HepG2 (cell line): ENCODE measurements around the gene CATSPERE. TPM values are rescaled to one million over a fixed set of nuclear protein-coding genes. Genes with fewer than 3 reads are reported as not detected.

Source experiments
- ATAC-seq: fragments of 200-7000 bp; cut with Tn5 transposase; 3 replicates; pipeline ENCODE4 v1.9.1; 2020; ENCODE audit warnings: mild to moderate bottlenecking, moderate library complexity
- BruUV-seq: library from RNA; stranded (reverse); fragments of 400-500 nt; replicated peaks from 2 replicates; lab custom pipeline; 2021; lab: Mats Ljungman, UMichigan
- CTCF ChIA-PET: fragments of 300-600 bp; formaldehyde crosslinking; extraction: SDS; loops from one replicate; lab custom pipeline; 2021; ENCODE audit warnings: low total read pairs, inconsistent platforms, low intra/inter-chr PET ratio; lab: Yijun Ruan, JAX
- POLR2A ChIA-PET: fragments of 350-600 bp; sonication (Branson Sonifier 250); formaldehyde crosslinking; loops from one replicate; lab custom pipeline; 2020; ENCODE audit warnings: antibody characterized with exemption, inconsistent platforms; lab: Yijun Ruan, JAX
- DNase-seq: peaks from one replicate; pipeline ENCODE4 v3.0.0-alpha.2; 2015; ENCODE audit warnings: low spot score
- FAIRE-seq: peaks from 3 replicates; lab custom pipeline; 2011; peaks lifted over from hg19 to GRCh38; lab: Jason Lieb, UNC
- H2AFZ ChIP-seq: one replicate; pipeline ENCODE4 v1.6.1; 2011; ENCODE audit warnings: low read length, inconsistent platforms
- H3K27ac ChIP-seq: fragments of 300-600 bp; 3 replicates; pipeline ENCODE4 v1.8.0; 2011; ENCODE audit warnings: mixed run types, mild to moderate bottlenecking, mixed read lengths, low read length, inconsistent platforms; ENCODE audit not compliant: insufficient read depth; ENCODE audit errors: extremely low read length
- H3K27me3 ChIP-seq, 2 experiments: fragments of 200-600 bp in 1 of 2; 2 replicates in 1 of 2; 3 replicates in 1 of 2; pipeline versions ENCODE4 v1.6.0 to v1.8.0; 2011; ENCODE audit warnings: low read length in 2 of 2, mild to moderate bottlenecking in 2 of 2, moderate library complexity in 2 of 2, inconsistent platforms in 1 of 2; ENCODE audit not compliant: insufficient read depth in 2 of 2, control insufficient read depth in 1 of 2
- H3K36me3 ChIP-seq, 2 experiments: fragments of 200-600 bp in 1 of 2; replicated peaks in 1 of 2; 2 replicates in 1 of 2; 3 replicates in 1 of 2; pipeline versions ENCODE4 v1.5.1 to v1.8.0; 2011; ENCODE audit warnings: low read length in 2 of 2, inconsistent platforms in 1 of 2; ENCODE audit not compliant: insufficient read depth in 2 of 2, control insufficient read depth in 1 of 2
- H3K4me1 ChIP-seq: 2 replicates; pipeline ENCODE4 v1.5.1; 2012; ENCODE audit warnings: low read length, inconsistent platforms; ENCODE audit not compliant: insufficient read depth
- H3K4me2 ChIP-seq: 2 replicates; pipeline ENCODE4 v1.6.0; 2011; ENCODE audit warnings: low read depth, low read length, inconsistent platforms
- H3K4me3 ChIP-seq, 3 experiments: fragments of 200-600 bp in 1 of 3; sonication (generic), shearing (Covaris generic) in 1 of 3; replicated peaks in 1 of 3; 2 replicates each; pipeline ENCODE4 v1.5.1; 2011 to 2016; ENCODE audit warnings: low read length in 3 of 3, inconsistent platforms in 2 of 3, low read depth in 2 of 3, mild to moderate bottlenecking in 2 of 3, control low read depth in 1 of 3, mixed read lengths in 1 of 3; ENCODE audit not compliant: insufficient read depth in 1 of 3
- H3K79me2 ChIP-seq: one replicate; pipeline ENCODE4 v1.6.1; 2011; ENCODE audit warnings: low read length, inconsistent platforms; ENCODE audit not compliant: insufficient read depth
- H3K9ac ChIP-seq: 2 replicates; pipeline ENCODE4 v1.6.0; 2011; ENCODE audit warnings: mild to moderate bottlenecking, low read depth, low read length, inconsistent platforms; ENCODE audit not compliant: insufficient read depth
- H3K9me3 ChIP-seq: 2 replicates; pipeline ENCODE4 v1.5.1; 2012; ENCODE audit warnings: mild to moderate bottlenecking, low read length
- H4K20me1 ChIP-seq: 2 replicates; pipeline ENCODE4 v1.6.0; 2011; ENCODE audit warnings: inconsistent platforms, mild to moderate bottlenecking, low read length, moderate library complexity; ENCODE audit not compliant: insufficient read depth
- ADNP ChIP-seq: sonication (generic); formaldehyde crosslinking; IDR thresholded peaks from 2 replicates; pipeline ENCODE4 v1.4.0; 2020; ENCODE audit warnings: missing genetic modification reagents
- NFE2 ChIP-seq: sonication (generic); formaldehyde crosslinking; IDR thresholded peaks from 2 replicates; pipeline ENCODE4 v1.4.0; 2020; ENCODE audit warnings: missing genetic modification reagents
- NFRKB ChIP-seq: fragments of 450-650 bp; IDR thresholded peaks from 2 replicates; pipeline ENCODE4 v1.6.1; 2017
- NFYC ChIP-seq: IDR thresholded peaks from 2 replicates; pipeline ENCODE4 v1.6.1; 2016; ENCODE audit warnings: missing genetic modification reagents, missing compliant biosample characterization
- RARA ChIP-seq: IDR thresholded peaks from 2 replicates; pipeline ENCODE4 v1.6.1; 2016; ENCODE audit warnings: missing genetic modification reagents, missing compliant biosample characterization
- RCOR2 ChIP-seq: IDR thresholded peaks from 2 replicates; pipeline ENCODE4 v1.6.1; 2016; ENCODE audit warnings: missing biosample characterization, missing genetic modification reagents
- SMARCC2 ChIP-seq: fragments of 450-650 bp; IDR thresholded peaks from 2 replicates; pipeline ENCODE4 v1.6.1; 2017; ENCODE audit warnings: antibody characterized with exemption, mild to moderate bottlenecking
- SNAPC2 ChIP-seq: sonication (generic); formaldehyde crosslinking; IDR thresholded peaks from 2 replicates; pipeline ENCODE4 v1.8.1; 2022; ENCODE audit warnings: mild to moderate bottlenecking, missing genetic modification reagents
- STAT5B ChIP-seq: sonication (generic); formaldehyde crosslinking; IDR thresholded peaks from 2 replicates; pipeline ENCODE4 v1.4.0; 2020; ENCODE audit warnings: missing genetic modification reagents
- ZBTB3 ChIP-seq: sonication (generic); formaldehyde crosslinking; IDR thresholded peaks from 2 replicates; pipeline ENCODE4 v1.4.0; 2020; ENCODE audit warnings: low read depth, mild to moderate bottlenecking, moderate library complexity, missing genetic modification reagents, borderline replicate concordance
- ZBTB33 ChIP-seq: sonication (generic); formaldehyde crosslinking; IDR thresholded peaks from 2 replicates; pipeline ENCODE4 v1.4.0; 2020; ENCODE audit warnings: missing genetic modification reagents
- ZNF839 ChIP-seq: sonication (generic); formaldehyde crosslinking; IDR thresholded peaks from 2 replicates; pipeline ENCODE4 v1.4.0; 2020; ENCODE audit warnings: missing genetic modification reagents, mild to moderate bottlenecking, borderline replicate concordance
- WGBS: methylation state at CpG from one replicate; pipeline ENCODE4 v1.1.6; 2017; ENCODE audit warnings: low lambda C conversion rate; 5-methylcytosine and 5-hydroxymethylcytosine counted together
- in situ Hi-C: cut with HindIII; loops from 2 replicates; pipeline ENCODE4 v1.10.0; 2017; ENCODE audit warnings: low pct_unique_long_range_greater_than_20kb; ENCODE audit not compliant: extremely low pct_ligation_motif_present
- intact Hi-C: fragments of 100-400 bp; cut with micrococcal nuclease; formaldehyde crosslinking; loops from one replicate; pipeline ENCODE4 v1.10.0; 2022; ENCODE audit not compliant: unreplicated experiment
- polyA plus RNA-seq, 8 experiments: library from polyadenylated mRNA; depleted of rRNA in 3 of 8; stranded (reverse) in 7 of 8; unstranded in 1 of 8; fragments of >200 nt; fragmentation: Illumina TruSeq in 4 of 8; extraction: Trizol in 4 of 8; gene quantifications; 2 replicates each; pipeline versions ENCODE4 v1.2.1 to v1.2.3, GENCODE V29; 2011 to 2016; ENCODE audit warnings: low read depth in 4 of 8, missing spikeins in 1 of 8, mixed read lengths in 1 of 8; ENCODE audit not compliant: insufficient read depth in 1 of 8
- total RNA-seq, 5 experiments: library from RNA; depleted of rRNA; stranded (reverse); fragments of >200 nt; fragmentation: Illumina TruSeq; extraction: Trizol; gene quantifications; 2 replicates each; pipeline ENCODE4 v1.2.3, GENCODE V29; 2016; ENCODE audit warnings: low read depth in 1 of 5
- TF ChIP-seq, protein P1 (sequence below): sonication (generic); formaldehyde crosslinking; IDR thresholded peaks from 2 replicates; pipeline ENCODE4 v1.4.0; 2020; ENCODE audit warnings: mild to moderate bottlenecking, missing genetic modification reagents
- TF ChIP-seq, protein P2 (sequence below): IDR thresholded peaks from 2 replicates; pipeline ENCODE4 v1.6.1; 2016; ENCODE audit warnings: low read depth, control low read depth

CATSPERE gene
- total and polyA plus RNA-seq, 2 of the 13 experiments (the other 11 are each of a cell fraction or from before 2014, with no cell fraction given): 0.34 to 0.51 TPM

DNA sequence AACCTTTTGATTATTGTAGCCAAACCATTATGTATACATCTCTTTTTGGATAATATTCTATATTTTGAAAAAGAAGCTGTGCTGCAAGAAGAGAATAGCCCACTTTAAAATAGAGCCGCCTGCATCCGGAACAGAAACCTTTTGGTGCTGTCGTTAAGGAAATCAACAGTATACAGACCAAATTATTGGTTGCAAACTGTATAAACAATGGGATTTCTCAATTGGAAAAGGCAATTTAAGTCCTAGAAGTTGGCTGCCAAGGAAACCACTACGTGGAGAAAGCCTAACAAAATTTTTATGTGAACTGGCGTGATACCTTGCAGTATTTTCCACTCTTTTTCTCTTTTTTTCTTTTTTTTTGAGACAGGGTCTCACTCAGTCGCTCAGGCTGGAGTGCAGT, 217.6 kb downstream of the CATSPERE start:
- H3K4me2 ChIP-seq: no peak overlapping the region
- H2AFZ ChIP-seq: no peak overlapping the region
- CTCF ChIA-PET: no interaction called here
- no peak overlapping the region for H3K27ac ChIP-seq
- no peaks in the 10 kb centered on the region for H3K9me3 ChIP-seq
- no peaks in the 10 kb centered on the region for H3K4me1 ChIP-seq
- WGBS: 69% methylated on average over 6 of the region's 6 CpGs
- no peaks in the 10 kb centered on the region for H4K20me1 ChIP-seq
- no TSS peak for BruUV-seq
- no peak for ATAC-seq
- TF ChIP-seq ZBTB33 (no peak), SNAPC2 (CRISPR knock-in tag) (no peak), ADNP (CRISPR knock-in tag) (no peak), SMARCC2 (no peak)
- TF ChIP-seq, all 625 proteins: peak for 0
- Histone ChIP-seq H3K79me2 (peaks cover 28% of the 10 kb centered on the region), H3K4me3 (no peak overlapping the region), H3K36me3 (peaks cover under 1 to 9% of the 10 kb centered on the region in 2 experiments; a peak in 1 of 5 replicates), H3K27me3 (no peaks in the 10 kb centered on the region), H3K9ac (no peak overlapping the region)
- DNase-seq: no peak
- in situ Hi-C loops (no loop called here), intact Hi-C loops (no loop called here)
- POLR2A ChIA-PET: no interaction called here
- no peak for FAIRE-seq

DNA sequence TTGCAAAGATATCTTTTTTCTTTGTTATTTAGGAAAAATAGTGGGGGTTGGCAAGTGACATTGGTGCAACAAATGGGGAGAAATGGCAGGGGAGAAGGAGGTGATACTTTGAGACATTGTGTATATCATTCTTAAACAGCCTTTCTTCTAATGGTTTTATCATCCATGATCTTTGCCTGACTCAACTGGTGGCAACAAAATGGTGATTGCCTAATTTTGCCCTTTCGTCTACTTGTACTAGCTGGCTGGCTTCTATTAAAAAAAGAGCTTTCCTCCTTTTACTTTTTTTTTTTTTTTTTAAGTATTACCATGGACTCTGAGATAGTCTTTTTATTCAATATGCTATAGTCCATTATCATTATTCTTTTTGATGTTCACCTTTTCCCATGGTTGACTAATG, 219.6 kb downstream of the CATSPERE start:
- ATAC-seq (no peak), DNase-seq (no peak), FAIRE-seq (no peak)
- ChIA-PET CTCF (no interaction called here), POLR2A (no interaction called here)
- Histone ChIP-seq H2AFZ (no peak overlapping the region), H3K27ac (no peak overlapping the region), H3K4me3 (no peak overlapping the region), H3K36me3 (peaks cover 1 to 9% of the 10 kb centered on the region in 2 experiments; a peak in 1 of 5 replicates), H3K4me2 (no peak overlapping the region), H4K20me1 (no peaks in the 10 kb centered on the region), H3K9ac (no peak overlapping the region), H3K79me2 (peaks cover 15% of the 10 kb centered on the region), H3K4me1 (no peaks in the 10 kb centered on the region), H3K9me3 (no peaks in the 10 kb centered on the region), H3K27me3 (no peaks in the 10 kb centered on the region)
- 88% methylated on average over 1 of the region's 1 CpG for WGBS
- BruUV-seq: no TSS peak
- intact Hi-C loops: no loop called here
- TF ChIP-seq, protein P1, sequence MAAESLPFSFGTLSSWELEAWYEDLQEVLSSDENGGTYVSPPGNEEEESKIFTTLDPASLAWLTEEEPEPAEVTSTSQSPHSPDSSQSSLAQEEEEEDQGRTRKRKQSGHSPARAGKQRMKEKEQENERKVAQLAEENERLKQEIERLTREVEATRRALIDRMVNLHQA (CRISPR knock-in tag): no peak
- TF ChIP-seq STAT5B: no peak
- no peak for TF ChIP-seq ZBTB3 (CRISPR knock-in tag)
- TF ChIP-seq, protein P2, sequence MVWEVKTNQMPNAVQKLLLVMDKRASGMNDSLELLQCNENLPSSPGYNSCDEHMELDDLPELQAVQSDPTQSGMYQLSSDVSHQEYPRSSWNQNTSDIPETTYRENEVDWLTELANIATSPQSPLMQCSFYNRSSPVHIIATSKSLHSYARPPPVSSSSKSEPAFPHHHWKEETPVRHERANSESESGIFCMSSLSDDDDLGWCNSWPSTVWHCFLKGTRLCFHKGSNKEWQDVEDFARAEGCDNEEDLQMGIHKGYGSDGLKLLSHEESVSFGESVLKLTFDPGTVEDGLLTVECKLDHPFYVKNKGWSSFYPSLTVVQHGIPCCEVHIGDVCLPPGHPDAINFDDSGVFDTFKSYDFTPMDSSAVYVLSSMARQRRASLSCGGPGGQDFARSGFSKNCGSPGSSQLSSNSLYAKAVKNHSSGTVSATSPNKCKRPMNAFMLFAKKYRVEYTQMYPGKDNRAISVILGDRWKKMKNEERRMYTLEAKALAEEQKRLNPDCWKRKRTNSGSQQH (CRISPR knock-in tag): no peak
- TF ChIP-seq NFE2: no peak
- TF ChIP-seq RCOR2 (CRISPR knock-in tag): no peak
- TF ChIP-seq ZNF839: no peak
- no peak for TF ChIP-seq NFYC (CRISPR knock-in tag)
- no peak for TF ChIP-seq RARA (CRISPR knock-in tag)
- TF ChIP-seq NFRKB: no peak
- no peak for TF ChIP-seq SMARCC2
- in situ Hi-C loops: no loop called here
